ENCODE measurements around the gene GBA3. TPM values are rescaled to one million over a fixed set of nuclear protein-coding genes. Genes with fewer than 3 reads are reported as not detected.

Gene GBA3
- not detected for polyA plus RNA-seq (2013, experiment 1 of 4)
- not detected for polyA plus RNA-seq (2013, experiment 2 of 4)
- not detected for polyA plus RNA-seq (2013, experiment 3 of 4)
- polyA plus RNA-seq (2013, experiment 4 of 4), result not detected

- H3K9me3 ChIP-seq (ENCODE audit: control insufficient read depth, low read length), result no peaks in the 10 kb centered on the region
- H3K4me1 ChIP-seq (ENCODE audit: control insufficient read depth, insufficient read depth, low read length), result no peaks in the 10 kb centered on the region
- H3K36me3 ChIP-seq (ENCODE audit: control insufficient read depth, insufficient read depth, low read length), result no peaks in the 10 kb centered on the region
- no peaks in the 10 kb centered on the region for H3K27me3 ChIP-seq (ENCODE audit: control insufficient read depth, insufficient read depth, low read length, poor library complexity, severe bottlenecking)
- H3K4me3 ChIP-seq (ENCODE audit: insufficient read depth, low read depth, low read length), result no peak within 1 kb of the TSS
- 59 to 80% methylated on average over 1 of the region's 1 CpG for WGBS, 2 experiments
- no peak within 1 kb of the TSS for H3K27ac ChIP-seq (ENCODE audit: insufficient read depth, low read depth, low read length, poor library complexity, severe bottlenecking)
Measured at GRCh38 chr4:22692736-22693135, at the start of gene GBA3. Gene GBA3, plus strand, starts transcription at chr4:22692937.

DNA sequence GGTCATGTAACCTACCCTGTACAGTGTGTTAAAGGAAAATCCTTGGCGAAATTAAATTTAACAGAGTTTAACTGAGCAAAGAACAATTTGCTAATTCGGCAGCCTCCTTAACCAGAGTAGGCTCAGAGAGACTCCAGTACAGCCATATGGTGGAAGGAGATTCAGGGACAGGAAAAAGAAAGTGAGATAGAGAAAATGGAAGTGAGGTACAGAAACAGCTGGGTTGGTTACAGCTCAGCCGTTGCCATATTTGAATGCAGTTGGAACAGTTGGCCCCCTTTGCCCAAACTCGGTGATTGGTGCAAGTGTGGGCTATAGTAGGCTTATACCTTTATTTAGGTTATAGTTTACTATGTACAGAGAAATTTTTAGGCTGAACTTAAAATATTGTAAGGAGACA, 48.8 kb upstream of the GBA3 start:
- 94 to 95% methylated on average over 4 of the region's 4 CpGs for WGBS, 2 experiments
- no peaks in the 10 kb centered on the region for H3K9me3 ChIP-seq (ENCODE audit: control insufficient read depth, low read length)
- no peak overlapping the region for H3K4me3 ChIP-seq (ENCODE audit: insufficient read depth, low read depth, low read length)

DNA sequence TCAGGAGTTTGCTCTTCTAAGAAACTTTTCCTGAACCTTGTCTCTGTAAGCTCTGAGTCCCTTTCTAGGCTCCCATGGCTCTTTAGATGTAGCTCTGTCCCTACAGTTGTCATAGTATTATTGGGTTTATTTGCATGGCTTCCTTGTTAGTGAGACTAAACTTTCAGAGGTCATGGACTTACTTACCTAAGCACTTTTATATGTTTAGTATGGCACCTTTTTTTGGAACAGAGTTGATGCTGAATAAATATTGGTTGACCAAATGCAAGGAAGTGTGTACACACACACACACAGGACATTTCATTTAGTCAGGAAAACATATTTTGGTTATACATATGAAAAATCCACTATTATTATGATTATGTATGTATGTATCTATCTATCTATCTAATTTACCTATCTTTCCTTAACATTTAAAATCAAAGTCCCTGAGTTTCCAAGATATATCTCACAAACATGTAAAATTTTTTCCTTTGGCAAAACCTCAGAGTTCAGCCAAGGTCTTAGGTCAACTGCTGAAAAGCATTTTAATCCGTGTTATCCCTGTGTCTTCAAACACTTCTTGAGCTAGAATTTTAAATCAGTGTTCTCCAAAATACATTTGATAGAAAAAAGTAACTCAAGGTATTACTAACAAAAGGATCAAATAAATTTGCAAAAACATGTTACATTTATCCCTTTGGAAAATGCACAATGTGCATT, 47.1 kb upstream of the GBA3 start:
- Histone ChIP-seq H3K4me3 (ENCODE audit: insufficient read depth, low read depth, low read length) (no peak overlapping the region), H3K27me3 (ENCODE audit: control insufficient read depth, insufficient read depth, low read length, poor library complexity, severe bottlenecking) (no peaks in the 10 kb centered on the region), H3K27ac (ENCODE audit: insufficient read depth, low read depth, low read length, poor library complexity, severe bottlenecking) (no peak overlapping the region), H3K9me3 (ENCODE audit: control insufficient read depth, low read length) (no peaks in the 10 kb centered on the region), H3K36me3 (ENCODE audit: control insufficient read depth, insufficient read depth, low read length) (no peaks in the 10 kb centered on the region), H3K4me1 (ENCODE audit: control insufficient read depth, insufficient read depth, low read length) (no peaks in the 10 kb centered on the region)
- WGBS, 2 experiments, result 80 to 88% methylated on average over 1 of the region's 1 CpG

More for the DNA sequence above, 48.8 kb upstream of the GBA3 start:
- Histone ChIP-seq H3K27me3 (ENCODE audit: control insufficient read depth, insufficient read depth, low read length, poor library complexity, severe bottlenecking) (no peaks in the 10 kb centered on the region), H3K36me3 (ENCODE audit: control insufficient read depth, insufficient read depth, low read length) (no peaks in the 10 kb centered on the region), H3K4me1 (ENCODE audit: control insufficient read depth, insufficient read depth, low read length) (no peaks in the 10 kb centered on the region), H3K27ac (ENCODE audit: insufficient read depth, low read depth, low read length, poor library complexity, severe bottlenecking) (no peak overlapping the region)

GRCh38 chr4:22648996-22649395, 43.7 kb upstream of the GBA3 start:
- Histone ChIP-seq H3K9me3 (ENCODE audit: control insufficient read depth, low read length) (no peaks in the 10 kb centered on the region), H3K27ac (ENCODE audit: insufficient read depth, low read depth, low read length, poor library complexity, severe bottlenecking) (no peak overlapping the region), H3K27me3 (ENCODE audit: control insufficient read depth, insufficient read depth, low read length, poor library complexity, severe bottlenecking) (no peaks in the 10 kb centered on the region), H3K36me3 (ENCODE audit: control insufficient read depth, insufficient read depth, low read length) (no peaks in the 10 kb centered on the region), H3K4me1 (ENCODE audit: control insufficient read depth, insufficient read depth, low read length) (no peaks in the 10 kb centered on the region), H3K4me3 (ENCODE audit: insufficient read depth, low read depth, low read length) (no peak overlapping the region)
- 90% methylated on average over 6 of the region's 8 CpGs for WGBS, 2 experiments

GRCh38 chr4:22650771-22651170, 42.0 kb upstream of the GBA3 start:
- no peaks in the 10 kb centered on the region for H3K27me3 ChIP-seq (ENCODE audit: control insufficient read depth, insufficient read depth, low read length, poor library complexity, severe bottlenecking)
- H3K4me1 ChIP-seq (ENCODE audit: control insufficient read depth, insufficient read depth, low read length), result no peaks in the 10 kb centered on the region
- no peaks in the 10 kb centered on the region for H3K36me3 ChIP-seq (ENCODE audit: control insufficient read depth, insufficient read depth, low read length)
- H3K27ac ChIP-seq (ENCODE audit: insufficient read depth, low read depth, low read length, poor library complexity, severe bottlenecking), result no peak overlapping the region
- H3K9me3 ChIP-seq (ENCODE audit: control insufficient read depth, low read length), result no peaks in the 10 kb centered on the region
- H3K4me3 ChIP-seq (ENCODE audit: insufficient read depth, low read depth, low read length), result no peak overlapping the region

GRCh38 chr4:22653752-22654151, 39.0 kb upstream of the GBA3 start:
- Histone ChIP-seq H3K4me1 (ENCODE audit: control insufficient read depth, insufficient read depth, low read length) (no peaks in the 10 kb centered on the region), H3K27me3 (ENCODE audit: control insufficient read depth, insufficient read depth, low read length, poor library complexity, severe bottlenecking) (no peaks in the 10 kb centered on the region), H3K9me3 (ENCODE audit: control insufficient read depth, low read length) (no peaks in the 10 kb centered on the region), H3K36me3 (ENCODE audit: control insufficient read depth, insufficient read depth, low read length) (no peaks in the 10 kb centered on the region), H3K4me3 (ENCODE audit: insufficient read depth, low read depth, low read length) (no peak overlapping the region), H3K27ac (ENCODE audit: insufficient read depth, low read depth, low read length, poor library complexity, severe bottlenecking) (no peak overlapping the region)
- 87% methylated on average over 3 of the region's 3 CpGs; no CpG with 5 or more reads in 1 of the 2 experiments for WGBS, 2 experiments

DNA sequence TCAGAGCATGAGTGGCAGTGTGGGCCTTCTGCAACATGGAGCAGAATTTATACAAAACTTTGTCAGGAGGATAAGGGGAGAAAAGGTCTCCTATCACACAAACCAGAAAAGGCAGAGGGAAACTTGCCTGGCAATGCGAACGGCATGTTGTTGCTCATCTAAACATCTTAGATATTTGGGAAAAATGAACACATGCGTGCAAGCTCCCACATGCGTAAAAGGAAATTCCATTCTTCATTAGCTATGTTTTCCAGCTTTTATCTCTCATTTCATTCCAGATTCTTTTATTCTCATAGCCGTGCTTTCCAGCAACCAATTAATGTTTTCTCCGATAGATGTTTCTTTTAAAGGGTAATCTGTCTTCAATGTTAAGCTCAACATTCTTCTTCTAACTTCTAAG, 31.3 kb upstream of the GBA3 start:
- Histone ChIP-seq H3K27me3 (ENCODE audit: control insufficient read depth, insufficient read depth, low read length, poor library complexity, severe bottlenecking) (no peaks in the 10 kb centered on the region), H3K4me3 (ENCODE audit: insufficient read depth, low read depth, low read length) (no peak overlapping the region), H3K9me3 (ENCODE audit: control insufficient read depth, low read length) (no peaks in the 10 kb centered on the region), H3K4me1 (ENCODE audit: control insufficient read depth, insufficient read depth, low read length) (no peaks in the 10 kb centered on the region), H3K27ac (ENCODE audit: insufficient read depth, low read depth, low read length, poor library complexity, severe bottlenecking) (no peak overlapping the region), H3K36me3 (ENCODE audit: control insufficient read depth, insufficient read depth, low read length) (no peaks in the 10 kb centered on the region)
- WGBS, 2 experiments, result 95 to 98% methylated on average over 4 to 6 of the region's 6 CpGs

DNA sequence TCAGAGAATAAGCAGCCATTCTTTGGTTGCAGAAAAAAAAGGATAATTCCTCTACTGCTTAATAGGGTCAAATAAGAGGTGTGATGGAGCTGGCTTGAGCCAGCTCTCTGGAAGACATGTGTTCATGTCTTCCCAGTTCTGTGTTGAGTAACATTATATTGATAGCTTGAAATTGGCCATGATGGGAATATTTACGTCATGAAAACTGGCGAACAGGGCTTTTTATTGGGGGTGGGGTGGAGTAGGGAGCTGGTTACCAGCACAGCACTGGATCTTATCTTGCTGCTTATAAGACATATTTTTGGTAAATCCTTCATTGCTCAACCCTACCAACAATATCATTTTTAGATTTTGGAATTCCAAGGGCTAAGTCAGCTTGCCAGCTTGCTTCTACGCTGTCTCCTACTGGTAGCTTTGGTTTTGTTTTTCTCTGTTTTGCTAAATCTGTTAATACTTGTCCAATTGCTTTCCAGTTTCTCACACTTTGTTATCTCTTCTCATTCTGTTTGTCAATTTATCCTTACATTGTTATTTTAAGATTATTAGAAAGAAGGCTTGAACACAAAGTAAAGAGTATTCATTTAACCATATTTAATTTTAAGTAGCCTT, 25.3 kb upstream of the GBA3 start:
- H3K9me3 ChIP-seq (ENCODE audit: control insufficient read depth, low read length), result no peaks in the 10 kb centered on the region
- H3K4me3 ChIP-seq (ENCODE audit: insufficient read depth, low read depth, low read length), result no peak overlapping the region
- no peaks in the 10 kb centered on the region for H3K4me1 ChIP-seq (ENCODE audit: control insufficient read depth, insufficient read depth, low read length)
- H3K36me3 ChIP-seq (ENCODE audit: control insufficient read depth, insufficient read depth, low read length), result no peaks in the 10 kb centered on the region
- H3K27me3 ChIP-seq (ENCODE audit: control insufficient read depth, insufficient read depth, low read length, poor library complexity, severe bottlenecking), result no peaks in the 10 kb centered on the region
- H3K27ac ChIP-seq (ENCODE audit: insufficient read depth, low read depth, low read length, poor library complexity, severe bottlenecking), result no peak overlapping the region
- WGBS, 2 experiments, result 91 to 93% methylated on average over 3 of the region's 3 CpGs

DNA sequence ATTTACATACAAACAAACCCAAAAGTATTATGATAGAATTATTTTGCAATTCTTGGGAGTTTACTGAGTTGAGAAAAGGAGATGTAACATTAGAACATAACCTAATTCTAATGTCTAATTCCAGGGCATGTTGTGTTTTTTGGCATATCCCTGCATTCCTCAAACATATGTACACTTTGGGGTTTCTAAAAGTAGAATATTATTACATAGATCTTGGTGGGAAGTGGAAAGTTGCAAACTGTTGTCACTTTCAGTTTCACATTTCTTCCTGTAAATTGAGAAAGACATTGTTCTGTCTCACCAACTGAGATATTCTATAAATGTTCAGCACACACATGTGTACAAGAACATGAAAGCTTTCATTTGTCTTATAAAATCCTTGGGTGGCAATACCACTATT, 24.4 kb upstream of the GBA3 start:
- Histone ChIP-seq H3K9me3 (ENCODE audit: control insufficient read depth, low read length) (no peaks in the 10 kb centered on the region), H3K36me3 (ENCODE audit: control insufficient read depth, insufficient read depth, low read length) (no peaks in the 10 kb centered on the region), H3K4me1 (ENCODE audit: control insufficient read depth, insufficient read depth, low read length) (no peaks in the 10 kb centered on the region), H3K27me3 (ENCODE audit: control insufficient read depth, insufficient read depth, low read length, poor library complexity, severe bottlenecking) (no peaks in the 10 kb centered on the region), H3K4me3 (ENCODE audit: insufficient read depth, low read depth, low read length) (no peak overlapping the region), H3K27ac (ENCODE audit: insufficient read depth, low read depth, low read length, poor library complexity, severe bottlenecking) (no peak overlapping the region)

DNA sequence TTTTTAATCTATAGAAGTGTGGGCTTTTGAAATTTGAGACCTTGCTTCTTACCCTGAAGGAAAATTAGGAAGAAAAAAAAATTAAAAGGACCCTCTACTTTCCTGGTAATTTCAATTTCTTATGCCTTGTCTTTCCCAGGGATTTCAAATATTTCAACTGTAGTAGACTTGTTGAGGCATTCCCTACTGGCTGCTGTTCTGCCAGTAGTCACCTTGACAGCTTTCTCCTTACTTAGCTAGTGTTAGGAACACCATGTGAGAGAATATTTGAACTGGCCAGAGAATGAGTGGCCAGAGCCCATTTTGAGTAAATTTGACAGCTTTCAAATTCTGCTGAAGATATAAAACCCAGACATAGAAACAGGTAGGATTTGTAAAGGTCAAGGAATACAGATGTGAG, 24.0 kb upstream of the GBA3 start:
- Histone ChIP-seq H3K27me3 (ENCODE audit: control insufficient read depth, insufficient read depth, low read length, poor library complexity, severe bottlenecking) (no peaks in the 10 kb centered on the region), H3K4me3 (ENCODE audit: insufficient read depth, low read depth, low read length) (no peak overlapping the region), H3K36me3 (ENCODE audit: control insufficient read depth, insufficient read depth, low read length) (no peaks in the 10 kb centered on the region), H3K27ac (ENCODE audit: insufficient read depth, low read depth, low read length, poor library complexity, severe bottlenecking) (no peak overlapping the region), H3K4me1 (ENCODE audit: control insufficient read depth, insufficient read depth, low read length) (no peaks in the 10 kb centered on the region), H3K9me3 (ENCODE audit: control insufficient read depth, low read length) (no peaks in the 10 kb centered on the region)

Data from ectodermal cell (in vitro differentiated cells).